KOPT-K1 (cell line): ENCODE data around the gene RNF130.
"Not testable (repeated sequence)": the region's sequence is repeated elsewhere in the genome, so short reads cannot be mapped to it uniquely, and the experiment has no call there.

Experiments
- H3K27ac ChIP-seq: fragments of 200-600 bp; sonication (generic); 2 replicates; pipeline ENCODE4 v1.5.1; 2016; ENCODE audit warnings: antibody characterized with exemption, mild to moderate bottlenecking, low read depth, low read length; ENCODE audit not compliant: poor library complexity, severe bottlenecking
- H3K36me3 ChIP-seq: fragments of 200-600 bp; sonication (generic); 2 replicates; pipeline ENCODE4 v1.5.1; 2017; ENCODE audit warnings: antibody characterized with exemption, mild to moderate bottlenecking, low read length, moderate library complexity; ENCODE audit not compliant: insufficient read depth
- H3K9me3 ChIP-seq: fragments of 200-600 bp; sonication (generic); 2 replicates; pipeline ENCODE4 v1.5.1; 2017; ENCODE audit warnings: antibody characterized with exemption, low read length, mild to moderate bottlenecking; ENCODE audit not compliant: insufficient read depth, poor library complexity, severe bottlenecking

RNF130 gene

DNA sequence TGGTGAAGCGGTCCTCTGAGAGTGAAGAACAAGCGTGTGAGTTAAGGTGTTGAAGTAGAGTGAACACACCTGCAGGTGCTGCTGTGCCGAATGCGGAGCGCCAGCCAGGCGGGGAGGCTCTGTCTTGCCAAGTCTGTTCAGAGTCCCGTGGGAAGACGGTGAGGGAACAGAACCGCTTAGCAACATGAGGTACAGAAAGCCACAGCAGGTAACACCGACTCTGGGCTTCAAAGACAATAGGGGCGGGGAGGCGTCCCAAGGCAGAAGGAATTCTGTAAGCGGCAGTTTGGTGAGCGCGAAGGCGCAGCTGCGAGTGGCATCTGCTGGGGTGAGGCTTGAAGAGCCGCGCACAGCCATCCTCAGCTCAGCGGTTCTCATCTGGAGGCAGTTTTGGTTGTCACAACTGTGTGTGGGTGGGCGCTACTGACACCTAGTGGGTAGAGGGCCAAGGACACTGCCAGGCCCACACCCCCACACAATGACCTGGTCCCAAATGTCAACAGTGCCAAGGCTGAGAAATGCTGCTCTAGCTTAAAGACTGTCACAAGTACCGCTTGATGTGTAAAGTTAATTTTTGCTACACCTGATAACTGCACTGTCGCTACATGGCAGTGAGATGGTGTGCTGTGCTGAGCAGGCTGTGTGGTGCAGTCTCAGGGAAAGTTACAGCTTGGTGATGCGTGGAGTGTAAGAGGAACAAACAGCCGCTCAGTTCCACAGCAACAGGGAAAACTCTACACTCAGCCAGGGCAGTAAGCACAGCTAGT, 96.4 kb downstream of the RNF130 start:
- H3K27ac ChIP-seq: no peak overlapping the region
- peaks cover 43% of the 10 kb centered on the region for H3K36me3 ChIP-seq
- no peaks in the 10 kb centered on the region for H3K9me3 ChIP-seq

DNA sequence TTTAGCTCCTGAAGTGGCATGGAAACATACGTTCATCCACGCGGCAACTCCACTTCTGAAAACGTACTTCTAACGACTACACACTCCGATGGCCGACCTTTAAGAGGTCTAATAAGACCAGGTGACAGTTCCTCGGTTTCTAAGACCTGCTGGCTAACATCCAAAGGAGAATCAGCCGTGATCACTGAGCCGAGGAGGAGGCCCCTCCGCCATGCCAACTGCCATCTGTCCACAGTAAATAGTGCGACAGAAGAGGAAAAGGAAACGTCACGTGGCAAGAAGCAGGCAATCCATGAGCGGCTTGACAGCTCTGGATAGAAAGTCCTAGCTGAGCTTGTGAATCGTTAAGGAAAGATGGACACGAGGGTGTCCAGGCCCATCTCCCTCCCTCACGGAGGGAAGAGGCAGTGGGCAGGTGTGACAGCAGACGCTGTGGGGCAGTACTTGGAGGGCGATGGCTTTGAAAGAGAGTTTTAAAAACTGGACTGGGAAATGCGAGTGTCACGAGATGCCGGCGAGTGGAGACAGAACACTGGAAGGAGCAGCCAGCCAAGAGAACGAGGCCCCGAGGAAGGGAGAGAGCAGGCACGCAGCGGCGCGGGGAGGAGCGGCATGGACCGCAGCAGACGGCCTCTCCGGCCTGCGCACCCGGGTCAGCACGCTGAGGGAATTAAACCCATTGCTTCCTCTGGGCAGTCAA, 97.2 kb downstream of the RNF130 start:
- peaks cover 44% of the 10 kb centered on the region for H3K36me3 ChIP-seq
- no peak overlapping the region for H3K27ac ChIP-seq
- no peaks in the 10 kb centered on the region for H3K9me3 ChIP-seq

DNA sequence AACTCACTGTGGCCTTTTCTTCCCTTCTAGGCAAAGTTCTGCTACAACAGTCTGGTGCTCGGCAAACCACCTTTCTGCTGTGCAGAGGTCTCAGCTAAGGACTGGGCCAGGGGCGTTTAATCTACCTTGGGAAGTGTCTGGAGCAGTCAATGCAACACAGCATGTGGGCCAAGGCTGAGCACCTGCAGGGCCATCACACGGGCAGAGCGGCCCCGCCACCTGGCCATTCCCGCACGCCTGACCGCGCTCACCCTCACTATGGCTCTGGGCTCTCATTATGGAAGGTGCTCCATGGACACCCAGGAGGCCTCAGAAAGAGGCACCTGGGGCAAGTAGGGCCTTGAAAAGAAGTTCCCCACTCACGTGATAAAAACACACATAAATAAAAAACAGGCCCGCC, 98.2 kb downstream of the RNF130 start:
- H3K27ac ChIP-seq: no peak overlapping the region
- H3K36me3 ChIP-seq: peaks cover 45% of the 10 kb centered on the region
- H3K9me3 ChIP-seq: no peaks in the 10 kb centered on the region

DNA sequence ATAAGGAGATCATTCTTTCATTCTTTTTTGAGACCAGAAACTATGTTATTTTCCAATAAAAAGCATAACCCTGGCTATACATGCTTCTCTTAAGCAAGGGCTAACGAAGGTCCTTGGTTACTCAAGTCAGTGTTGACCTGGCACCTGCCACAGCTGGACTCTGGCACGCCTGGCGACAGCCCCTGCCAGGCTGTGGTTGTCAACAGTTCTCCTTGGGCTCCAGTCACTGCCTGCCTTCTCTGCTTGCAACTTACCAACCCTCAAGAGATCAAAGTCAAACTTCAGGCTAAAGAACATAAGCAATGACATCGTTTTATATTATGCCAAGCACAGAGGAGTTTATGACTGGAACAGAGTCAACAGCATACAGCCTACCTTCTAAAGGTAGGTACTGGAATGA, 102.4 kb downstream of the RNF130 start:
- Histone ChIP-seq H3K27ac (no peak overlapping the region), H3K36me3 (peaks cover 37% of the 10 kb centered on the region), H3K9me3 (no peaks in the 10 kb centered on the region)

DNA sequence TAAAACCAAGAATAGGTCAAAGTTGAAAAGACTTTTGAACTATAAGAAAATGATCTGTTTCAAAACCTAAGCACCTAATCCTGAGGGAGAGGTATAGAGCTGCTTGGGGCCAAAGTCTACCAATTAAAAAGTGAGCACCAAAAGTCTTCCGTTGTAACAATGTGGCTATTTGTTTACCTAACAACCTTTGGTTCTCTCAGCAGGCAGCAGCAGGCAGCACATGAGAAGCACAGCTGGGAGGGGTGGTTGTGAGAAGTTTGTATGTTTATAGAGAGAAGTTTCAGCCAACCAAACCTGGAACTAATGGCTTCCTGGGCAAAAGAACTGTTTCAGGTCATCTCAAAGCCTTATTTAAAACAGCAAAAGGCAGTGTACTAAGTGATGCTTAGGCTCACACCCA, 104.1 kb downstream of the RNF130 start:
- H3K36me3 ChIP-seq: peaks cover 44% of the 10 kb centered on the region
- no peak overlapping the region for H3K27ac ChIP-seq
- no peaks in the 10 kb centered on the region for H3K9me3 ChIP-seq

DNA sequence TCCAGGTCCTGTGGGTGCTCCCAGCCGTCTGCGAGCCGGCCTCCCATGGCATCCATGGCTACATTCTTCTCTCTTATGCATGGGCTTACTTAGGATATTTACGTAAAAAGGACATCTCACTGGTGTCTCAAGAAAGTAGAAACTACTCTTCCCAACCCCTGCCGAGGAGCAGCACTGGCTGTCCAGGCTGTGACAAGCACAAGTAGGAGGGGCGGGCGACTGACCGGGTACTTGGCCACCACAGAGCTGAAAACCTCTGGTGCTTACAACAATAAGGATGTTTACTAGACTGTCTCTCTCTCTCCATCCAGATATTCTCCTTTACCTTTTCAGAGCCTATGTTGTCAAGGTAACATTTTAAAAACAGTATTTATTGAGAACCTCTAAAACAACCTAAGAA, 107.5 kb downstream of the RNF130 start:
- H3K9me3 ChIP-seq: no peaks in the 10 kb centered on the region
- peaks cover 50% of the 10 kb centered on the region for H3K36me3 ChIP-seq
- no peak overlapping the region for H3K27ac ChIP-seq

DNA sequence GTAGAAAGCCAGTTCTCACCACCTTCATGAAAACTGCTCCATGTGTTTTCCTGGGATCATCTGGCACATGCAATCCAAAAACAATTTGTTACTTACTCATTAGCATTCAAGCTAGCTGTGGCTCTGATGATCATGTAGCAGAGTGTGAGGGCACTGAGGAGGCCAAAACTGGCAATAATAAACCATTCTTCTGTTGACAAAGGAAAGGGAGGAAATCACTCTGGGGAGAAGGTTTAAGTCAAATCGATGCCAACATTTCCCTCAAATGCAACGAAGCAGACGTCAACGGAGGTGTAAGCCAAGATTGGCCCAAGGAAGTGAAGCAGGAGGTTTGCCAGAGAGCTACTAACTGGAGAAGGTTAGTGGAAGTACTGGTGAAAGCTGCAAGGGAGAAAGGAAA, 108.2 kb downstream of the RNF130 start:
- no peak overlapping the region for H3K27ac ChIP-seq
- peaks cover 48% of the 10 kb centered on the region for H3K36me3 ChIP-seq
- H3K9me3 ChIP-seq: no peaks in the 10 kb centered on the region

DNA sequence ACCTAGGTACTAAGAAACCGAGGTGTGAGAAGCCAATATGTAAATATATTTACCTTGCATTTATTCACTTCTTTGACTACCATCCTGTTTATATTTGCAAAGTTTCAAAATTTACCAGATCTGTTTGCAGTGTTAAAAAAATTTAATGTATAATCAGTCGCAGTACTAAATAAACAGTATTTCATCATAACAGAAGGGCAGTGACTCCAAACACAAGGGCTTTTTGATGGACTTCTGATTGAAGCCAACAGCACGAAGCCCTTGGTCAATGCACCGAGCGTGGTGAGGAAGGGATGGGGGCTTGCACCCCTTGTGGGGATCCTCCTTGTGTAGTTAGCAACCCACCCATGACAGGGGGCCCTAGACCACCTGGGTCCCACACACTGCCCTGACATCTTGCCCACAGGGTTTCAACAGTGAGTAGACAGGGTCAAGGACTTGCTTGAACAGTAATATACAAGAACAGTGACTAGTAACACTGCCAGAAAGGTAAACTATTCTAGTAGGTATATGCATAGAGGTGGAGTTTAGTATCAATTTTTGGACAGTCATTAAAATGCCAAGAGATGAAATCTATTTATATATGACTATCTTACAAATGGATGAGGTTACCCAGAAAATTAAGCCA, 111.2 kb downstream of the RNF130 start:
- no peaks in the 10 kb centered on the region for H3K9me3 ChIP-seq
- peaks cover 28% of the 10 kb centered on the region for H3K36me3 ChIP-seq
- H3K27ac ChIP-seq: no peak overlapping the region

DNA sequence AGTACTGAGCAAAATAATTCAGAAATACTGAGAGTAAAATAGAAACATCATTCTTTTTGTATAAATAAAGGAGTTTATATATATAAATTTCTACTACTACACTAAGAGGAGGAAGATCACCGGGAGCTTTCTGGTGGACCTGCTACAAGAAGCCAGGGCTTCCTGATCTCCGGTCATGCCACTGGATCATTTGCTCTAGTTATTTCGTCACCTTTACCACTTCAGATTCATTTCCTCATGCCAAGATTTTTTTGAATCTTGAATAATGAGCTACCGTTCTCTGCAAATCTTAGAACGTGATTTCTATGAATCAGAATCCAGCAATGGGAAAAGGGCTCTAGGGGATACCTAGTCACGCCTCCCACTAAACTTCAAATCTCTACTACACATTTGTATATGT, 111.9 kb downstream of the RNF130 start:
- Histone ChIP-seq H3K36me3 (peaks cover 26% of the 10 kb centered on the region), H3K9me3 (no peaks in the 10 kb centered on the region)

DNA sequence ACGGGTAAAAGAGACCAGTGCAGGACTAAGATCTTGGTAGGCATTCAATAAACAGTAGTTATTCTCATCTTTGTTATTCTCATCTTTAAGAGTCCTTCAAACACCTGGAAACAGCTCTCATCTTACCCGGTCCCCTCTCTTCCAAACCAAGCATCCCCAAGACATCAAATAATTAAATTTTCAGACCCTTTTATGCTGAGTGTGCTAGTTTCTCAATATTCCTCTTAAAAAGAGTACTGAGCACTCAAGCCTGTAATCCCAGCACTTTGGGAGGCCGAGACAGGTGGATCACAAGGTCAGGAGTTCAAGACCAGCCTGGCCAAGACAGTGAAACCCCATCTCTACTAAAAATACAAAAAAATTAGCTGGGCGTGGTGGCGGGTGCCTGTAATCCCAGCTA, 112.4 kb downstream of the RNF130 start:
- H3K27ac ChIP-seq, H3K9me3 ChIP-seq: not testable (repeated sequence)
- peaks cover 26% of the 10 kb centered on the region for H3K36me3 ChIP-seq

More for the DNA sequence above, 111.9 kb downstream of the RNF130 start:
- H3K27ac ChIP-seq: no peak overlapping the region

DNA sequence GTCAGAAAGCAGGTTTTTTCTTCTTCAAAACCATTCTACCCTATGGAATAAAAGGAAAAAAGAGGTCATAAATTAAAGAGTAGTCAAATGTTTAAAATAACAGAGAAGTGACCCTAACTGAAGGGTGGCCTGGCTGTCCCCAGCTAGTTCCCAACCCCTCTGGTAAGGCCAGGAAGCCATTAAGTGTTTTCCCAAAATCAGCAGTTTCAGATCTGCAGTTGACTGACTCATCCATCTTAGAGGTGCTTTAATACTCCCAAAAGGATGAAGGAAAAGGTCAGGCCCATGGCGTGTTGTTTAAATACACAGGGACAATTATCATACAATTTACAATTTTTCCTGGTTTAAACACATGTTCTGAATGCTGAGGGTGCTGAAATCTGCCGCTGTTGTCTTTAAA, 115.9 kb downstream of the RNF130 start:
- Histone ChIP-seq H3K9me3 (no peaks in the 10 kb centered on the region), H3K27ac (no peak overlapping the region), H3K36me3 (0 out of 2 replicates have a peak, but pooled peaks cover 4% of the 10 kb centered on the region)

DNA sequence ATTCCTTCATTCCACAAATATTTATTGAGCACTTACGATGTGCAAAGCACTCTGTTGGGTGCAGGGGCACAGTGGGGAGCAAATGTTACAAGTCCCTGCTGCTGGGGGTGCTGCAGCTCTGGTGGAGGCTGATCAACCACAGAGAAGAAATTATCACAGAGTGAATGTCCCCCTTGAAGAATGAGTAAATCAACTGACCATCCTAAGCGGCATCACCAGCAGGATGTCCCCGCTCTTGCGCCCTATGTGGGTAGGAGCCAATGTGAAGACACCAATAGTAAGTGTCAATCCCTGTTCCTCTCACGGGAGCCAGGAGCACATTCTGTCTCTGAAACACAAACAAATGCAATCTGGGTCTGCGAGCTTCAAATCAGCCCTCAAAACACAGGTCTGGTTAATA, 116.5 kb downstream of the RNF130 start:
- Histone ChIP-seq H3K27ac (no peak overlapping the region), H3K9me3 (no peaks in the 10 kb centered on the region)

DNA sequence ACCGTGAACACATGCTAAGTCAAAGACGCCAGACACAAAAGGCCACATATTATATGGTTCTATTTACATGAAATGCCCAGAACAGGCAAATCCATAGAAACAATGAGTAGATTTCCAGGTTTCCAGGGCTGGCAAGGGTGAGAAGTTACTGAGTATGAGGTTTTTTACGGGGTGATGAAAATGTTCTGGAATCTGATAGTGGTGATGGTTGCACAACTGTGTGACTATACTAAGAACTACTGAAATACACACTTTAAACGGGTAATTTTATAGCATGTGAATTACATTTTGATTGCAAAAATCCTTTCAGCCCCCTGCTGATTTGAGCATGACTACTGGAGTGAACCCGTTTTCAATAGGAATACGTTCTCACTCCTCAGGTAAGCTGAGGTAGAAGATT, 117.1 kb downstream of the RNF130 start:
- H3K36me3 ChIP-seq: 0 out of 2 replicates have a peak, but pooled peaks cover 4% of the 10 kb centered on the region
- H3K9me3 ChIP-seq: no peaks in the 10 kb centered on the region
- H3K27ac ChIP-seq: no peak overlapping the region

More for the DNA sequence above, 116.5 kb downstream of the RNF130 start:
- H3K36me3 ChIP-seq: 0 out of 2 replicates have a peak, but pooled peaks cover 4% of the 10 kb centered on the region

DNA sequence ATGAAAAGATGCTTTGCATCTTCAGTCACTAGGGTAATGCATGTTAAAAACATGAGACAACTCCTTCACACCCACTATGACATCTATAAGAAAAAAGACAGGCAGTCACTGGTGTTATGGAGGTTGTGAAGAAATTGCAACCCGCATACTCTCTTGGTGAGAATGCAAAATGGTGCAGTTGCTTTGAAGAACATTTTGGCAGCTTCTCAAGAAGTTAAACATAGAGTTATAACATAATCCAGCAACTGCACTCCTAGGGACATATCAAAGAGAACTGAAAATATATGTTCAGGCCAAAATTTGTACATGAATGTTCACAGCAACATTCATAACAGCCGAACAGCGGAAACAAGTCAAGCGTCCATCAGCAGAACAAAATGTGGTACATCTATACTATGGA, 117.6 kb downstream of the RNF130 start:
- Histone ChIP-seq H3K36me3 (0 out of 2 replicates have a peak, but pooled peaks cover 4% of the 10 kb centered on the region), H3K27ac (no peak overlapping the region), H3K9me3 (no peaks in the 10 kb centered on the region)

DNA sequence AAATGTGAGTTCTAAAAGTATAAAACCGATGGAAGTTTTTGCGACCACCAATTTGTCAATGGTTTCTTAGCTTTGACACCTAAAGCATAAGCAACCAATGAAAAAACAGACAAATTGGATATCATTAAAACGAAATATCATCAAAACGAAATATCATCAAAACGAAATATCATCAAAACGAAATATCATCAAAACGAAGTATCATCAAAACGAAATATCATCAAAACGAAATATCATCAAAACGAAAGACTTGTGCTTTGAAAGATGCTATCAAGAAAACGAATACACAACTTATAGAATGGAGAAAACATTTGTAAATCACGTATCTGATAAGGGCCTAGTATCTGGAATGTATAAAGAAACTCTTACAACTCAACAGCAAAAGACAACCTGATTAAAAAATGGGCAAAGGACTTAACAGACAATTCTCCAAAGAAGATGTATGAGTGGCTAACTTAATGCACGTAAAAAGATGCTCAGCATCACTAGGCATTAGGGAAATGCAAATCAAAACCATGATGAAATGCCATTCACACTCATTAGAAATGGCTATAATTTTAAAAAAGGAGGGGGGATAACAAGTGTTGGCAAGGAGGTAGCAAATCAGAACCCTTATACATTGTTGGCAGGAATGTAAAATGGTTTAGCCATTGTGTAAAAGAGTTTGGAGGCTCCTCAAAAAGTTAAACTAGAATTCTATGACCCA, 134.4 kb downstream of the RNF130 start:
- Histone ChIP-seq H3K27ac (no peak overlapping the region), H3K9me3 (no peaks in the 10 kb centered on the region), H3K36me3 (no peaks in the 10 kb centered on the region)
